ENCODE measurements around the gene ABCA7. TPM values are rescaled to one million over a fixed set of nuclear protein-coding genes. Genes with fewer than 3 reads are reported as not detected.
A peak's percentile ranks its signal among the peaks of the same experiment; 100 is the strongest.

The ABCA7 gene
- total RNA-seq, 1 experiment from 2014 or later: 91.4 TPM

DNA sequence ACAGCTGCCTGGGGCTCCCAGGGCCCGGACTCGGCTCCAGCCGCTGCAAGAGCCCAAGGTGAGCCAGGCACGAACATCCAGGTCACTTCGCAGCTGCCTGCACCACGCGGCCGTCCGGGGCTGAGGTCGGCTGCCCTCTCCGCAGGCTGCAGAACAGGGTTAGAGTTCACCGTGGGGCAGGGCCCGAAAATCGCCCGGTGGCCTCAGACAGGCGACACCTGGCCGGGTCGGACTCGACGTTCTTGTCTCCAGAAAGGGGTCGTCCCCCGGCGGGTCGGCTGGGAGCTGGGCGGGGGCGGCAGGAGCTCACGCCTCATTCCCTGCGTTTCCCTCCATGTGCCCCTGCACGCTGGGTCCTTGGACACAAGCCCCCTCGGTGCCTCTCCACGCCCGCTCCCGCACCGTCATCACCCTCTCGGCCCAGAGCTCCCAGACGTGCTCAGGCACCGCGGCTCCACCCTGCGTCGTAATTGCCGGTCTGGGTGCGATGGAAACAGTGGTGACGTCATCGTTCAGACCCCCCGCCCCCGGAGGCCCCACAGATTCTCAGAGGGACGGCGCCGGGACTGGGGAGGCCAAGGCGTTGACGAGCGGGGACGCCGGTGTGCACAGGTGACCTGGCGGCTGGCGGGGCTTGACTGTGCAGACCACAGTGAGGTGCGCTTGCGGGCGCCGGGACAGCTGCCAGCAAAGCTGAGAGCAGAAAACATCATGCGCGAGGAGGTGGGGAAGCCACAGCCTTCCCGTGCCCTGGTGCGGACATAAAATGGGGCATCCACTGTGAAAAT, 43.7 kb upstream of the ABCA7 start:
- ChIA-PET RAD21 (ENCODE audit: low non-redundant PET in 1 of 2, low total read pairs in 2 of 2, uncharacterized antibody in 2 of 2, unreplicated experiment in 2 of 2) (no interaction called here), POLR2A (no interaction called here), CTCF (no interaction called here)
- H3K9ac ChIP-seq (ENCODE audit: low read length): peak overlapping the region; percentile 41
- TF ChIP-seq SIN3A (IDR thresholded peaks at IDR 0.05; ENCODE audit: low read depth) (no peak), CBX3 (IDR thresholded peaks at IDR 0.05; ENCODE audit: low read depth) (no peak), POLR2AphosphoS5 (IDR thresholded peaks at IDR 0.05; ENCODE audit: low read depth, low read length) (0 out of 2 replicates have a peak, but pooled peaks have one; percentile 16), EZH2phosphoT487 (IDR thresholded peaks at IDR 0.05; ENCODE audit: borderline replicate concordance) (no peak), EGR1 (IDR thresholded peaks at IDR 0.05; ENCODE audit: low read depth) (no peak; the same call in 1 of the 2 replicates), CEBPB (IDR thresholded peaks at IDR 0.05; ENCODE audit: low read depth) (no peak), FOSL1 (IDR thresholded peaks at IDR 0.05; ENCODE audit: low read depth) (no peak), ZNF274 (IDR thresholded peaks at IDR 0.05; ENCODE audit: low read depth, low read length) (no peak), EZH2 (IDR thresholded peaks at IDR 0.05) (no peak), ELF1 (IDR thresholded peaks at IDR 0.05; ENCODE audit: borderline replicate concordance, low read depth) (no peak), TCF7L2 (IDR thresholded peaks at IDR 0.05; ENCODE audit: borderline replicate concordance, extremely low read depth, insufficient read depth, insufficient read length) (peak; percentile 12), POLR2A (IDR thresholded peaks at IDR 0.05; ENCODE audit: borderline replicate concordance, extremely low read depth, insufficient read depth, insufficient read length) (no peak)
- TF ChIP-seq, protein P1, sequence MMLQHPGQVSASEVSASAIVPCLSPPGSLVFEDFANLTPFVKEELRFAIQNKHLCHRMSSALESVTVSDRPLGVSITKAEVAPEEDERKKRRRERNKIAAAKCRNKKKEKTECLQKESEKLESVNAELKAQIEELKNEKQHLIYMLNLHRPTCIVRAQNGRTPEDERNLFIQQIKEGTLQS (IDR thresholded peaks at IDR 0.05): no peak
- TF ChIP-seq, protein P2, sequence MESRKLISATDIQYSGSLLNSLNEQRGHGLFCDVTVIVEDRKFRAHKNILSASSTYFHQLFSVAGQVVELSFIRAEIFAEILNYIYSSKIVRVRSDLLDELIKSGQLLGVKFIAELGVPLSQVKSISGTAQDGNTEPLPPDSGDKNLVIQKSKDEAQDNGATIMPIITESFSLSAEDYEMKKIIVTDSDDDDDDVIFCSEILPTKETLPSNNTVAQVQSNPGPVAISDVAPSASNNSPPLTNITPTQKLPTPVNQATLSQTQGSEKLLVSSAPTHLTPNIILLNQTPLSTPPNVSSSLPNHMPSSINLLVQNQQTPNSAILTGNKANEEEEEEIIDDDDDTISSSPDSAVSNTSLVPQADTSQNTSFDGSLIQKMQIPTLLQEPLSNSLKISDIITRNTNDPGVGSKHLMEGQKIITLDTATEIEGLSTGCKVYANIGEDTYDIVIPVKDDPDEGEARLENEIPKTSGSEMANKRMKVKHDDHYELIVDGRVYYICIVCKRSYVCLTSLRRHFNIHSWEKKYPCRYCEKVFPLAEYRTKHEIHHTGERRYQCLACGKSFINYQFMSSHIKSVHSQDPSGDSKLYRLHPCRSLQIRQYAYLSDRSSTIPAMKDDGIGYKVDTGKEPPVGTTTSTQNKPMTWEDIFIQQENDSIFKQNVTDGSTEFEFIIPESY (IDR thresholded peaks at IDR 0.05; ENCODE audit: extremely low read depth, insufficient replicate concordance, low read length): no peak
- TF ChIP-seq, protein P3, sequence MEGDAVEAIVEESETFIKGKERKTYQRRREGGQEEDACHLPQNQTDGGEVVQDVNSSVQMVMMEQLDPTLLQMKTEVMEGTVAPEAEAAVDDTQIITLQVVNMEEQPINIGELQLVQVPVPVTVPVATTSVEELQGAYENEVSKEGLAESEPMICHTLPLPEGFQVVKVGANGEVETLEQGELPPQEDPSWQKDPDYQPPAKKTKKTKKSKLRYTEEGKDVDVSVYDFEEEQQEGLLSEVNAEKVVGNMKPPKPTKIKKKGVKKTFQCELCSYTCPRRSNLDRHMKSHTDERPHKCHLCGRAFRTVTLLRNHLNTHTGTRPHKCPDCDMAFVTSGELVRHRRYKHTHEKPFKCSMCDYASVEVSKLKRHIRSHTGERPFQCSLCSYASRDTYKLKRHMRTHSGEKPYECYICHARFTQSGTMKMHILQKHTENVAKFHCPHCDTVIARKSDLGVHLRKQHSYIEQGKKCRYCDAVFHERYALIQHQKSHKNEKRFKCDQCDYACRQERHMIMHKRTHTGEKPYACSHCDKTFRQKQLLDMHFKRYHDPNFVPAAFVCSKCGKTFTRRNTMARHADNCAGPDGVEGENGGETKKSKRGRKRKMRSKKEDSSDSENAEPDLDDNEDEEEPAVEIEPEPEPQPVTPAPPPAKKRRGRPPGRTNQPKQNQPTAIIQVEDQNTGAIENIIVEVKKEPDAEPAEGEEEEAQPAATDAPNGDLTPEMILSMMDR (IDR thresholded peaks at IDR 0.05 in 2 of 3, conservative IDR thresholded peaks at IDR 0.05 in 1 of 3; ENCODE audit: borderline replicate concordance in 1 of 3, insufficient read depth in 1 of 3, low read depth in 2 of 3, low read length in 2 of 3): no peak
- TF ChIP-seq, protein P4, sequence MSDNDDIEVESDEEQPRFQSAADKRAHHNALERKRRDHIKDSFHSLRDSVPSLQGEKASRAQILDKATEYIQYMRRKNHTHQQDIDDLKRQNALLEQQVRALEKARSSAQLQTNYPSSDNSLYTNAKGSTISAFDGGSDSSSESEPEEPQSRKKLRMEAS (IDR thresholded peaks at IDR 0.05): no peak; the same call in 1 of the 2 replicates
- peak overlapping the region; percentile 8; the same call in 1 of the 2 replicates for H3K27ac ChIP-seq (ENCODE audit: low read depth, low read length)
- no peaks in the 10 kb centered on the region for H3K27me3 ChIP-seq (ENCODE audit: insufficient read depth, low read length)
- BruUV-seq (replicated peaks): TSS peak; percentile 24
- no peaks in the 10 kb centered on the region for H3K9me3 ChIP-seq (ENCODE audit: control insufficient read depth in 1 of 2, insufficient read depth in 1 of 2, low read depth in 1 of 2, low read length in 2 of 2)
- H4K20me1 ChIP-seq (ENCODE audit: insufficient read depth): peaks cover 6% of the 10 kb centered on the region; the same call in 1 of the 2 replicates
- intact Hi-C loops (cut with micrococcal nuclease): no loop called here
- no peak overlapping the region for H2AFZ ChIP-seq (ENCODE audit: low read depth, low read length, poor library complexity, severe bottlenecking)
- DNase-seq (ENCODE audit: low read depth, low spot score) (no peak), ATAC-seq (peak; percentile 49)
- H3K9me2 ChIP-seq (ENCODE audit: insufficient read depth): no peaks in the 10 kb centered on the region
- peaks cover 7 to 27% of the 10 kb centered on the region in 2 experiments for H3K4me1 ChIP-seq (ENCODE audit: control insufficient read depth in 1 of 2, insufficient read depth in 2 of 2, low read length in 2 of 2)
- peak overlapping the region; percentile 77 for H3K4me2 ChIP-seq (ENCODE audit: low read length)
- H3K79me2 ChIP-seq (ENCODE audit: insufficient read depth, low read length): no peaks in the 10 kb centered on the region; the same call in 1 of the 2 replicates
- peak overlapping the region; percentile 3 to 38; a peak in 2 of 4 replicates for H3K4me3 ChIP-seq (replicated peaks in 1 of 2; ENCODE audit: low read depth in 1 of 2, low read length in 2 of 2)
- H3K36me3 ChIP-seq (ENCODE audit: control insufficient read depth in 1 of 2, insufficient read depth in 2 of 2, low read length in 2 of 2): peaks cover 0 to 24% of the 10 kb centered on the region in 2 experiments; a peak in 2 of 4 replicates

Data from HCT116 (cell line).